H1 (cell line): Measurements from ENCODE around the gene SFRP5. TPM values are rescaled to one million over a fixed set of nuclear protein-coding genes. Genes with fewer than 3 reads are reported as not detected.

Experiments used
- ASH2L ChIP-seq: fragments of 200-600, 300-600 bp; sonication (generic); IDR thresholded peaks from one replicate; pipeline ENCODE4 v1.7.1; 2017; ENCODE audit warnings: low read length
- TAF7 ChIP-seq: optimal IDR thresholded peaks from 2 replicates; pipeline ENCODE3; 2011; ENCODE audit warnings: low read depth, mild to moderate bottlenecking, inconsistent platforms, low read length, moderate library complexity, borderline replicate concordance
- TBP ChIP-seq: IDR thresholded peaks from 2 replicates; pipeline ENCODE4 v1.6.1; 2011; ENCODE audit warnings: low read depth, low read length, improper control_type of control experiment
- TCF12 ChIP-seq: IDR thresholded peaks from 2 replicates; pipeline ENCODE4 v1.6.1; 2011; ENCODE audit warnings: low read depth, mild to moderate bottlenecking, low read length
- ZNF274 ChIP-seq: IDR thresholded peaks from 2 replicates; pipeline ENCODE4 v1.7.0; 2012; ENCODE audit warnings: low read length, borderline replicate concordance; ENCODE audit errors: extremely low read depth
- polyA plus RNA-seq, 7 experiments: library from polyadenylated mRNA; depleted of rRNA in 3 of 7; stranded (reverse) in 5 of 7; unstranded in 2 of 7; fragments of >200 nt in 5 of 7; fragments of 200-250 nt in 2 of 7; gene quantifications; 1 replicate in 5 of 7; 2 replicates in 1 of 7; 4 replicates in 1 of 7; pipeline versions ENCODE4 v1.2.1 to v1.2.3, GENCODE V29; 2011 to 2013; ENCODE audit warnings: missing spikeins in 2 of 7, mixed read lengths in 2 of 7
- total RNA-seq: library from RNA; stranded (reverse); fragmentation: NEBNext Ultra II Directional; extraction: Animal tissue kit (Norgen Biotek cat#: 25700); gene quantifications from 2 replicates; pipeline ENCODE4 v1.2.1, GENCODE V29; 2021
- TF ChIP-seq, protein P1 (sequence below): fragments of 300-600 bp; sonication (generic); IDR thresholded peaks from 2 replicates; pipeline ENCODE4 v1.7.1; 2012; ENCODE audit warnings: low read length, moderate library complexity, mild to moderate bottlenecking, inconsistent platforms; ENCODE audit not compliant: insufficient replicate concordance

SFRP5 gene
- total and polyA plus RNA-seq, 2 of the 8 experiments (the other 6 are each of a cell fraction or from before 2014, with no cell fraction given) = 3.9 to 5.9 TPM

DNA sequence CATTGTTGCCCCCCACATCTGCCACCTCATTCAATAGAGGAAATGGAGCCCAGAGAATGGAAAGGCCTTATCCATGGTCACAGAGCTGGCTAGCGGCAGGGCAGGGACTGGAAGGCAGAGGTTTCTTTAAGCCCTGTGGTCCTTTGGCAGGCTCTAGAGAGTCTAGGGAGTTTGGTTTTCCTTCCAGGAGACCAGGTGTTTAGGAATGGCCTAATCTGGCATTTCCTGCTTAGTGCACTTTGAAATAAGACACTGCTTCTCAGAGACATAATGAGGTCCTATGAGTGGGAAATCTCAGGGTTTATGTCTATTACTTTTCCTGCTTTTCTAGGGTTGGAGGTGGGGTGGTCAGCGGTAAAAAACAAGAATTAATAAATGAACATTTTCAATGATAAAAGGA, 52.2 kb downstream of the SFRP5 start (continued):
- TF ChIP-seq, protein P1, sequence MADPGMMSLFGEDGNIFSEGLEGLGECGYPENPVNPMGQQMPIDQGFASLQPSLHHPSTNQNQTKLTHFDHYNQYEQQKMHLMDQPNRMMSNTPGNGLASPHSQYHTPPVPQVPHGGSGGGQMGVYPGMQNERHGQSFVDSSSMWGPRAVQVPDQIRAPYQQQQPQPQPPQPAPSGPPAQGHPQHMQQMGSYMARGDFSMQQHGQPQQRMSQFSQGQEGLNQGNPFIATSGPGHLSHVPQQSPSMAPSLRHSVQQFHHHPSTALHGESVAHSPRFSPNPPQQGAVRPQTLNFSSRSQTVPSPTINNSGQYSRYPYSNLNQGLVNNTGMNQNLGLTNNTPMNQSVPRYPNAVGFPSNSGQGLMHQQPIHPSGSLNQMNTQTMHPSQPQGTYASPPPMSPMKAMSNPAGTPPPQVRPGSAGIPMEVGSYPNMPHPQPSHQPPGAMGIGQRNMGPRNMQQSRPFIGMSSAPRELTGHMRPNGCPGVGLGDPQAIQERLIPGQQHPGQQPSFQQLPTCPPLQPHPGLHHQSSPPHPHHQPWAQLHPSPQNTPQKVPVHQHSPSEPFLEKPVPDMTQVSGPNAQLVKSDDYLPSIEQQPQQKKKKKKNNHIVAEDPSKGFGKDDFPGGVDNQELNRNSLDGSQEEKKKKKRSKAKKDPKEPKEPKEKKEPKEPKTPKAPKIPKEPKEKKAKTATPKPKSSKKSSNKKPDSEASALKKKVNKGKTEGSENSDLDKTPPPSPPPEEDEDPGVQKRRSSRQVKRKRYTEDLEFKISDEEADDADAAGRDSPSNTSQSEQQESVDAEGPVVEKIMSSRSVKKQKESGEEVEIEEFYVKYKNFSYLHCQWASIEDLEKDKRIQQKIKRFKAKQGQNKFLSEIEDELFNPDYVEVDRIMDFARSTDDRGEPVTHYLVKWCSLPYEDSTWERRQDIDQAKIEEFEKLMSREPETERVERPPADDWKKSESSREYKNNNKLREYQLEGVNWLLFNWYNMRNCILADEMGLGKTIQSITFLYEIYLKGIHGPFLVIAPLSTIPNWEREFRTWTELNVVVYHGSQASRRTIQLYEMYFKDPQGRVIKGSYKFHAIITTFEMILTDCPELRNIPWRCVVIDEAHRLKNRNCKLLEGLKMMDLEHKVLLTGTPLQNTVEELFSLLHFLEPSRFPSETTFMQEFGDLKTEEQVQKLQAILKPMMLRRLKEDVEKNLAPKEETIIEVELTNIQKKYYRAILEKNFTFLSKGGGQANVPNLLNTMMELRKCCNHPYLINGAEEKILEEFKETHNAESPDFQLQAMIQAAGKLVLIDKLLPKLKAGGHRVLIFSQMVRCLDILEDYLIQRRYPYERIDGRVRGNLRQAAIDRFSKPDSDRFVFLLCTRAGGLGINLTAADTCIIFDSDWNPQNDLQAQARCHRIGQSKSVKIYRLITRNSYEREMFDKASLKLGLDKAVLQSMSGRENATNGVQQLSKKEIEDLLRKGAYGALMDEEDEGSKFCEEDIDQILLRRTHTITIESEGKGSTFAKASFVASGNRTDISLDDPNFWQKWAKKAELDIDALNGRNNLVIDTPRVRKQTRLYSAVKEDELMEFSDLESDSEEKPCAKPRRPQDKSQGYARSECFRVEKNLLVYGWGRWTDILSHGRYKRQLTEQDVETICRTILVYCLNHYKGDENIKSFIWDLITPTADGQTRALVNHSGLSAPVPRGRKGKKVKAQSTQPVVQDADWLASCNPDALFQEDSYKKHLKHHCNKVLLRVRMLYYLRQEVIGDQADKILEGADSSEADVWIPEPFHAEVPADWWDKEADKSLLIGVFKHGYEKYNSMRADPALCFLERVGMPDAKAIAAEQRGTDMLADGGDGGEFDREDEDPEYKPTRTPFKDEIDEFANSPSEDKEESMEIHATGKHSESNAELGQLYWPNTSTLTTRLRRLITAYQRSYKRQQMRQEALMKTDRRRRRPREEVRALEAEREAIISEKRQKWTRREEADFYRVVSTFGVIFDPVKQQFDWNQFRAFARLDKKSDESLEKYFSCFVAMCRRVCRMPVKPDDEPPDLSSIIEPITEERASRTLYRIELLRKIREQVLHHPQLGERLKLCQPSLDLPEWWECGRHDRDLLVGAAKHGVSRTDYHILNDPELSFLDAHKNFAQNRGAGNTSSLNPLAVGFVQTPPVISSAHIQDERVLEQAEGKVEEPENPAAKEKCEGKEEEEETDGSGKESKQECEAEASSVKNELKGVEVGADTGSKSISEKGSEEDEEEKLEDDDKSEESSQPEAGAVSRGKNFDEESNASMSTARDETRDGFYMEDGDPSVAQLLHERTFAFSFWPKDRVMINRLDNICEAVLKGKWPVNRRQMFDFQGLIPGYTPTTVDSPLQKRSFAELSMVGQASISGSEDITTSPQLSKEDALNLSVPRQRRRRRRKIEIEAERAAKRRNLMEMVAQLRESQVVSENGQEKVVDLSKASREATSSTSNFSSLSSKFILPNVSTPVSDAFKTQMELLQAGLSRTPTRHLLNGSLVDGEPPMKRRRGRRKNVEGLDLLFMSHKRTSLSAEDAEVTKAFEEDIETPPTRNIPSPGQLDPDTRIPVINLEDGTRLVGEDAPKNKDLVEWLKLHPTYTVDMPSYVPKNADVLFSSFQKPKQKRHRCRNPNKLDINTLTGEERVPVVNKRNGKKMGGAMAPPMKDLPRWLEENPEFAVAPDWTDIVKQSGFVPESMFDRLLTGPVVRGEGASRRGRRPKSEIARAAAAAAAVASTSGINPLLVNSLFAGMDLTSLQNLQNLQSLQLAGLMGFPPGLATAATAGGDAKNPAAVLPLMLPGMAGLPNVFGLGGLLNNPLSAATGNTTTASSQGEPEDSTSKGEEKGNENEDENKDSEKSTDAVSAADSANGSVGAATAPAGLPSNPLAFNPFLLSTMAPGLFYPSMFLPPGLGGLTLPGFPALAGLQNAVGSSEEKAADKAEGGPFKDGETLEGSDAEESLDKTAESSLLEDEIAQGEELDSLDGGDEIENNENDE = no peak
- no peak for TF ChIP-seq TAF7
- no peak for TF ChIP-seq ZNF274
- TF ChIP-seq TBP = no peak
- TF ChIP-seq TCF12 = no peak
- no peak for TF ChIP-seq ASH2L
